GM12875 (cell line): ENCODE measurements around the gene PLPPR4.

Source experiments
- H3K4me3 ChIP-seq: one replicate; pipeline ENCODE4 v1.5.1; 2011; ENCODE audit warnings: low read depth, low read length, control low read depth
- TF ChIP-seq, protein P1 (sequence below): IDR thresholded peaks from 2 replicates; pipeline ENCODE4 v1.5.1; 2011; ENCODE audit warnings: low read depth, mild to moderate bottlenecking, control low read depth, inconsistent platforms, low read length, moderate library complexity, borderline replicate concordance; ENCODE audit not compliant: insufficient read depth

PLPPR4 gene

DNA sequence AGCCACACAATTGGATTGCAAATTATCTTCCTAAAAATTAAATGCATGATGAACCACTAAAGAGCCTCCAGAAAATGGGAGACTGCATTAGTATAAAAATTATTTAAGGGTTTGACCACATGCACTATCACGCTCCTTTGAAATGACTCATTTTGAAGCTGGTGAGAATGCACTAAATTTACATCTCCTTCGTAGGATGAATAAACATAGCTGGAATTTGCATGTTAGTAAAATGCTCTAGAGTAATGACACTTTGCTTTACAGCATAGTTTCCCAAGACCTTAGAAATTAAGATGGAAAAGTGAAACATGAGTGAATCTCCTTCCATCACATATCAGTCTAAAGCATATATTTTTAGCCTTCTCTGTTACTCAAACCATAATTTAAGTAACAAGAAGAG lies 2.4 kb downstream of the PLPPR4 start:
- TF ChIP-seq, protein P1, sequence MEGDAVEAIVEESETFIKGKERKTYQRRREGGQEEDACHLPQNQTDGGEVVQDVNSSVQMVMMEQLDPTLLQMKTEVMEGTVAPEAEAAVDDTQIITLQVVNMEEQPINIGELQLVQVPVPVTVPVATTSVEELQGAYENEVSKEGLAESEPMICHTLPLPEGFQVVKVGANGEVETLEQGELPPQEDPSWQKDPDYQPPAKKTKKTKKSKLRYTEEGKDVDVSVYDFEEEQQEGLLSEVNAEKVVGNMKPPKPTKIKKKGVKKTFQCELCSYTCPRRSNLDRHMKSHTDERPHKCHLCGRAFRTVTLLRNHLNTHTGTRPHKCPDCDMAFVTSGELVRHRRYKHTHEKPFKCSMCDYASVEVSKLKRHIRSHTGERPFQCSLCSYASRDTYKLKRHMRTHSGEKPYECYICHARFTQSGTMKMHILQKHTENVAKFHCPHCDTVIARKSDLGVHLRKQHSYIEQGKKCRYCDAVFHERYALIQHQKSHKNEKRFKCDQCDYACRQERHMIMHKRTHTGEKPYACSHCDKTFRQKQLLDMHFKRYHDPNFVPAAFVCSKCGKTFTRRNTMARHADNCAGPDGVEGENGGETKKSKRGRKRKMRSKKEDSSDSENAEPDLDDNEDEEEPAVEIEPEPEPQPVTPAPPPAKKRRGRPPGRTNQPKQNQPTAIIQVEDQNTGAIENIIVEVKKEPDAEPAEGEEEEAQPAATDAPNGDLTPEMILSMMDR = no peak
- no peak overlapping the region for H3K4me3 ChIP-seq

DNA sequence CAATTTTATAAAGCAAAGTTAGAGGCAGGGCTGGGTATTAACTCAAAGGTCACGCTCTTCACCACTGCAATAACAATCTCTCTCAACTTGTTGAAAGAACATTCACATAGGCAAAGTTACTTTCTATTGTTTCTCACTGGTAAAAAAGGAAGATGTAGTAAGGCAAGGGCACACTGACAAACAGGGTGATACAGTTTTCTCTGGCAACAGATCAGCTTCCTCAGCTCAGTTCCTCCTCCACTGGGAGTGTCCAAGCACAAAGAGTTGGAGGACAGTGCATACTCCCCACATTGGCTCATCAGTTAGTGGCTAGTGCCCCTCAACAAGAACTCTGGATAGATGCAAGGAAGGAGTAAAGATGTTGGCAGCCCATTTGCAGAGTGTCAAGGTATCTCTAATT lies 3.7 kb downstream of the PLPPR4 start:
- TF ChIP-seq, protein P1 = no peak
- no peak overlapping the region for H3K4me3 ChIP-seq

DNA sequence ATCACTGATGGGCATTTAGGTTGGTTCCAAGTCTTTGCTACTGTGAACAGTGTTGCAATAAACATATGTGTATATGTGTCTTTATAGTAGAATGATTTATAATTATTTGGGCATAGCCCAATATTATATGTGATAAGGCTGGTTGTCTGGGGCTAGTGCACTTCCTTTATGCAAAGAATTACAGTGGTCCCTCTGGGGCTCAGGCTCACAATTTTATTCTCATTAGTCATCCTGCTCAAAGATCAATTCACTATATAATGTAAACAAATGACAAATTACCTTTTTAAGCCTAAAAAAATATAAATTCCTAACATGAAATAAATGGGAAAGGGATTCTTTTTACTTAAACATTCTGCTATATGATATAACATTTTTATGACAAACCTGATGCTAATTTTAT lies 5.0 kb downstream of the PLPPR4 start:
- TF ChIP-seq, protein P1 = no peak
- no peak overlapping the region for H3K4me3 ChIP-seq

DNA sequence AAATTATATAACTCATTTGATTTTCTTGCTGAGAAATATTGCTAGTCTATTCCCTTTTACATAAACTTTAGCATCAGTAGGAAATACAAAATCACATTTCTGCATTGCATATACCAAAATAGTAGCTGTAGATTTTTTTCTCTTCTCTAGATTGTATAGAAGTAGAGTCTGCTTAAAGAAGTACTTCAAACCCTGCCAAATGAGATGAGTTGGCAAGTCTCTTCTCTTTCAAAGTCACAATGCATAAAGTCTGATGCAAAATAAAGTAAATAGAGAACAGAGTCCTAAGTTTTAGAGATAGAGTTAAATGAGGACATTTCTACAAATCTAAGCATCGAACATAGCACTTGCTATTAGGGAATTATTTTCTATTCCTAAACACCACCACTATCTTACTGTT lies 6.4 kb downstream of the PLPPR4 start:
- TF ChIP-seq, protein P1 = no peak
- no peak overlapping the region for H3K4me3 ChIP-seq

DNA sequence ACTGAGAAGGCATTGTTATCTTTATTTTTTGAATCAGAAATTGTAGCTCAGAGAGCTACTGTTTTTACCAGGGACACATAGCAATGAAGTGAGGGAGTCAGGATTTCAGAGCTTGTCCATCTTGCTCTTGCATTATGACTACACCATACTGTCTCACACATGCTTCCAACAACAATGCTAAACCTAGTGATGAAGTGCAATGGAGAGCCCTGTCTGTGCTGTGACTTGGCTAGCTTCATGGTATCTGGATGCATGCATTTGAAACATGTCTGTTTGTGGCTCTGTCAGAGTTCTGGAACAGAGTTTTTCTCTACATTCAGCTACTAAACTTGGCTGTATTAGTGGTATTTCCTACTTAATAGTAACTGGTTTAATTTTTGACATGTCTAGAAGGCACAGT lies 7.0 kb downstream of the PLPPR4 start:
- H3K4me3 ChIP-seq = no peak overlapping the region
- TF ChIP-seq, protein P1 = no peak

DNA sequence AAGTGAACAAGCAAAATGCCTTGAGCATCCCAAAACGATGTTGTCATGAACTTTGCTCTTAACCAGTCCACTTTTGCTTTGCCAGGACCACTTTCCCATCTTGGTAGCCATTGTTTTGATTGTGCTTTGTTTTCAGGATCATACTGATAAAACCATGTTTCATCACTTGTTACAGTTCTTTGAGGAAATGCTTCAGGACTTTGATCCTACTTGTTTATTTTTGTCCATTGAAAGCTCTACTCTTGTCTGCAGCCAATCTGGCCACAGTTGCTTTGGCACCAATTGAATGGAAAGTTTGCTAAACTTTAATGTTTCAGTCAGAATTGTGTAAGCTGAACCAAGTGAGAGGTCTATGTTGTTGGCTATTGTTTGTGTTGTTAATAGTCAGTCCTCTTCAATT lies 12.8 kb downstream of the PLPPR4 start:
- TF ChIP-seq, protein P1 = no peak
- H3K4me3 ChIP-seq = no peak overlapping the region

DNA sequence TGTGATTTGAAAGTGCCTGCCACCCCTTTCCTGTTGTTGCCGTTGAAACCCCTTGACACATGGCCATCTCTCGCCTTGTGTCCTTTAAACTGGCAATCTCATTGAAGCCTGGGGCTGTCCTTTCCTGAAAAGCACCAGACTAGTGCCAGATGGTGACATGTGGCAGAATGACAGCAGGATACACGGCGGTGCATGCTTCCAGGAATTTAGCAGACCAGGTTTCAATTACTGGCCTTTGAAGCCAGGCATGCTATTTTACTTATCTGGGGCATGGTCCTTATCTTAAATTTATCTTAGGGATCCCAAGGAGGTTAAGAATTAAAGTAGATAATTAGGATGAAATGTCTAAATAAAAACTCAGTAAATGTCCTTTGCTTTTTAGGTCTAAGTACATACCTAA lies 15.2 kb downstream of the PLPPR4 start:
- TF ChIP-seq, protein P1 = no peak

More for the DNA sequence above, 15.2 kb downstream of the PLPPR4 start:
- no peak overlapping the region for H3K4me3 ChIP-seq
